ENCODE results near the gene CNIH2. TPM values are rescaled to one million over a fixed set of nuclear protein-coding genes. Genes with fewer than 3 reads are reported as not detected.

CNIH2 gene
- total and polyA plus RNA-seq, 2 of the 13 experiments (the other 11 are each of a cell fraction or from before 2014, with no cell fraction given), result 0.60 to 0.69 TPM

- TF ChIP-seq ZNF512B (CRISPR knock-in tag; IDR thresholded peaks at IDR 0.05; ENCODE audit: borderline replicate concordance), result no peak
- no peak for TF ChIP-seq ZNF230 (CRISPR knock-in tag; IDR thresholded peaks at IDR 0.05)
- TF ChIP-seq NFE2 (CRISPR knock-in tag; IDR thresholded peaks at IDR 0.05), result no peak
- no peak for TF ChIP-seq GZF1 (CRISPR knock-in tag; IDR thresholded peaks at IDR 0.05)
- no peak for TF ChIP-seq ZBTB42 (CRISPR knock-in tag; IDR thresholded peaks at IDR 0.05)
- TF ChIP-seq ARNTL (CRISPR knock-in tag; IDR thresholded peaks at IDR 0.05), result no peak
- TF ChIP-seq ZNF747 (CRISPR knock-in tag; IDR thresholded peaks at IDR 0.05; ENCODE audit: borderline replicate concordance), result no peak; the same call in 1 of the 2 replicates
- no peak for TF ChIP-seq KDM6A (CRISPR knock-in tag; IDR thresholded peaks at IDR 0.05; ENCODE audit: low read depth)
- no peak for TF ChIP-seq TCF7L2 (IDR thresholded peaks at IDR 0.05; ENCODE audit: low read depth, low read length)
- TF ChIP-seq FOXO4 (CRISPR knock-in tag; conservative IDR thresholded peaks at IDR 0.05), result no peak
- no peak for TF ChIP-seq STAT5B (CRISPR knock-in tag; IDR thresholded peaks at IDR 0.05)
- TF ChIP-seq HDAC6 (IDR thresholded peaks at IDR 0.05; ENCODE audit: low read depth, low read length), result no peak
- no peak for TF ChIP-seq ARID3A (IDR thresholded peaks at IDR 0.05; ENCODE audit: low read depth, low read length)
- TF ChIP-seq YEATS4 (CRISPR knock-in tag; IDR thresholded peaks at IDR 0.05; ENCODE audit: borderline replicate concordance), result no peak
- TF ChIP-seq MAFF (IDR thresholded peaks at IDR 0.05; ENCODE audit: low read depth, low read length), result no peak
- no peak for TF ChIP-seq ZNF142 (CRISPR knock-in tag; IDR thresholded peaks at IDR 0.05)
Measured at GRCh38 chr11:66268244-66268951, 9.6 kb upstream of the CNIH2 start, which contains the start of gene RAB1B (continued).

Data from HepG2 (cell line).